Stomach (tissue), 9 donors: ENCODE data around the gene FCN2. TPM values are rescaled to one million over a fixed set of nuclear protein-coding genes. Genes with fewer than 3 reads are reported as not detected.

Experiments
- DNase-seq, 2 donors: peaks; one replicate each; pipeline versions ENCODE4 v3.0.0 to v3.0.0-alpha.2; 2013 to 2019
- H3K27ac ChIP-seq, 5 donors: fragments of 200-600 bp in 4 of 5; sonication (generic) in 4 of 5; one replicate each; pipeline ENCODE4 v1.5.1; 2013 to 2019; ENCODE audit warnings: mild to moderate bottlenecking in 1 of 5, moderate library complexity in 1 of 5
- H3K27me3 ChIP-seq, 3 donors: fragments of 200-600 bp; sonication (generic); one replicate each; pipeline ENCODE4 v1.5.1; 2017 to 2019; ENCODE audit warnings: mixed run types in 1 of 3
- H3K36me3 ChIP-seq, 4 donors: fragments of 200-600 bp; sonication (generic); 1 replicate in 3 of 4; 2 replicates in 1 of 4; pipeline ENCODE4 v1.5.1; 2016 to 2019
- H3K4me1 ChIP-seq, 4 donors: fragments of 200-600 bp; sonication (generic); one replicate each; pipeline ENCODE4 v1.5.1; 2016 to 2019
- H3K4me3 ChIP-seq, 4 donors: fragments of 200-600 bp; sonication (generic) in 3 of 4; one replicate each; pipeline ENCODE4 v1.5.1; 2016 to 2019; ENCODE audit warnings: mild to moderate bottlenecking in 1 of 4
- H3K9me3 ChIP-seq, 4 donors: fragments of 200-600 bp; sonication (generic); one replicate each; pipeline ENCODE4 v1.5.1; 2016 to 2019
- EP300 ChIP-seq: sonication (generic); formaldehyde crosslinking; IDR thresholded peaks from one replicate; pipeline ENCODE4 v1.6.1; 2017; ENCODE audit warnings: antibody characterized with exemption
- POLR2A ChIP-seq, 4 donors: fragments of 450-650 bp; IDR thresholded peaks; one replicate each; pipeline ENCODE4 v1.6.1; 2016; ENCODE audit warnings: antibody characterized with exemption in 4 of 4, control low read depth in 2 of 4, mild to moderate bottlenecking in 1 of 4, moderate library complexity in 1 of 4
- POLR2AphosphoS5 ChIP-seq, 3 donors: sonication (generic); formaldehyde crosslinking; IDR thresholded peaks; one replicate each; pipeline ENCODE4 v1.6.1; 2016; ENCODE audit warnings: antibody characterized with exemption in 3 of 3
- WGBS, 5 donors: extraction: QIAGEN DNeasy Blood & Tissue Kit in 3 of 5; methylation state at CpG; one replicate each; pipeline versions ENCODE4 v1.1.5 to v1.1.7; 2013 to 2018; 5-methylcytosine and 5-hydroxymethylcytosine counted together
- intact Hi-C: fragments of 100-400 bp; cut with DNase I; formaldehyde crosslinking; loops from one replicate; pipeline ENCODE4 v1.15.1; 2023; ENCODE audit warnings: low total_unique reads
- polyA plus RNA-seq, 3 donors: library from polyadenylated mRNA; stranded (reverse); fragments of 200-250 nt; gene quantifications; one replicate each; pipeline ENCODE4 v1.2.3, GENCODE V29; 2013
- total RNA-seq, 5 donors: library from RNA; depleted of rRNA; stranded (reverse); fragments of >200 nt; gene quantifications; one replicate each; pipeline versions ENCODE4 v1.1.0 to v1.2.3, GENCODE V29; 2014 to 2016
- TF ChIP-seq, protein P1 (sequence below), 7 experiments: fragments of 450-650 bp in 4 of 7; fragments of 200-600 bp in 3 of 7; sonication (generic) in 3 of 7; IDR thresholded peaks; one replicate each; pipeline ENCODE4 v1.5.1; 2016 to 2019; ENCODE audit warnings: antibody characterized with exemption in 7 of 7, control low read depth in 2 of 7, mild to moderate bottlenecking in 1 of 7
- donor health status: healthy with polysubstance abuse.
- donor health status: Bipolar disorder and iron deficiency.
- donor health status: healthy.

FCN2 gene
- total and polyA plus RNA-seq, 8 donors = 0.13 TPM; not detected in 7

- H3K27ac ChIP-seq = no peak overlapping the region
- H3K4me1 ChIP-seq = peaks cover 0 to 7% (median 0%) of the 10 kb centered on the region in 4 donors
- H3K9me3 ChIP-seq = peaks cover 0 to 10% (median 4%) of the 10 kb centered on the region in 4 donors
- H3K27me3 ChIP-seq = peaks cover 0 to 9% (median 0%) of the 10 kb centered on the region in 3 donors
- intact Hi-C loops = no loop called here
- WGBS, 5 donors = 71 to 89% (median 79%) methylated on average over 3 of the region's 3 CpGs
- no peaks in the 10 kb centered on the region for H3K36me3 ChIP-seq
- H3K4me3 ChIP-seq = no peak overlapping the region
- TF ChIP-seq, protein P1, sequence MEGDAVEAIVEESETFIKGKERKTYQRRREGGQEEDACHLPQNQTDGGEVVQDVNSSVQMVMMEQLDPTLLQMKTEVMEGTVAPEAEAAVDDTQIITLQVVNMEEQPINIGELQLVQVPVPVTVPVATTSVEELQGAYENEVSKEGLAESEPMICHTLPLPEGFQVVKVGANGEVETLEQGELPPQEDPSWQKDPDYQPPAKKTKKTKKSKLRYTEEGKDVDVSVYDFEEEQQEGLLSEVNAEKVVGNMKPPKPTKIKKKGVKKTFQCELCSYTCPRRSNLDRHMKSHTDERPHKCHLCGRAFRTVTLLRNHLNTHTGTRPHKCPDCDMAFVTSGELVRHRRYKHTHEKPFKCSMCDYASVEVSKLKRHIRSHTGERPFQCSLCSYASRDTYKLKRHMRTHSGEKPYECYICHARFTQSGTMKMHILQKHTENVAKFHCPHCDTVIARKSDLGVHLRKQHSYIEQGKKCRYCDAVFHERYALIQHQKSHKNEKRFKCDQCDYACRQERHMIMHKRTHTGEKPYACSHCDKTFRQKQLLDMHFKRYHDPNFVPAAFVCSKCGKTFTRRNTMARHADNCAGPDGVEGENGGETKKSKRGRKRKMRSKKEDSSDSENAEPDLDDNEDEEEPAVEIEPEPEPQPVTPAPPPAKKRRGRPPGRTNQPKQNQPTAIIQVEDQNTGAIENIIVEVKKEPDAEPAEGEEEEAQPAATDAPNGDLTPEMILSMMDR (IDR thresholded peaks at IDR 0.05) = no peak
- TF ChIP-seq POLR2A (IDR thresholded peaks at IDR 0.05) = no peak
- TF ChIP-seq EP300 = no peak
- TF ChIP-seq POLR2AphosphoS5 (IDR thresholded peaks at IDR 0.05) = no peak
- no peak for DNase-seq
These were observed 18.6 kb downstream of the FCN2 start for GRCh38 chr9:134899168-134899567.

DNA sequence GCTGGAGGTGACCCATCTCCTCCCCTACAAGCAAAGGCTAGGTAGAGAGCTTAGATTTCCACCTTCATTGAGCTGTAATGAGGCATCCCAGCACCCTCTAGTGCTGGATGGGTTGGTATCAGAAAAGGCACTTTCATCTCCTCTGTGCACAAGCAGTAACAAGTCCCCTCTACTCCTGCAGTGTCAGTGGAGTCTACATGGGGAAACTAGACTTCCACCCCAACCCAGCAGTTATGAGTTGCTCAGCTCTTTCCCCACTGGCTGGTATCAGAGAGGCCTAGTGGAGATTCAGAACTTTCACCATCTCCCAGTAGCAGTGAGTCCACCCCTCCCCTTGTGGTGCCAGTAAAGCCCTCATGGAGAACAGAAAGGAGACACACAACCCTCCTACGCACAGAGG is 19.2 kb downstream of the FCN2 start:
- WGBS, 5 donors = 78 to 100% (median 91%) methylated on average over 1 of the region's 1 CpG
- Histone ChIP-seq H3K27ac (no peak overlapping the region), H3K27me3 (peaks cover 0 to 9% (median 0%) of the 10 kb centered on the region in 3 donors), H3K4me3 (no peak overlapping the region), H3K9me3 (peaks cover 0 to 10% (median 4%) of the 10 kb centered on the region in 4 donors), H3K36me3 (no peaks in the 10 kb centered on the region), H3K4me1 (peaks cover 0 to 7% (median 0%) of the 10 kb centered on the region in 4 donors)
- intact Hi-C loops = no loop called here
- no peak for DNase-seq
- TF ChIP-seq, protein P1 (IDR thresholded peaks at IDR 0.05) = no peak
- TF ChIP-seq POLR2AphosphoS5 (IDR thresholded peaks at IDR 0.05) = no peak
- TF ChIP-seq POLR2A (IDR thresholded peaks at IDR 0.05) = no peak
- TF ChIP-seq EP300 = no peak

- Histone ChIP-seq H3K4me1 (no peaks in the 10 kb centered on the region), H3K9me3 (peaks cover 0 to 10% (median 4%) of the 10 kb centered on the region in 4 donors), H3K36me3 (no peaks in the 10 kb centered on the region), H3K27me3 (no peaks in the 10 kb centered on the region), H3K27ac (no peak overlapping the region), H3K4me3 (no peak overlapping the region)
- TF ChIP-seq POLR2A (IDR thresholded peaks at IDR 0.05) = no peak
- TF ChIP-seq, protein P1 (IDR thresholded peaks at IDR 0.05) = no peak
- TF ChIP-seq EP300 = no peak
- TF ChIP-seq POLR2AphosphoS5 (IDR thresholded peaks at IDR 0.05) = no peak
- intact Hi-C loops = no loop called here
- 49 to 63% (median 54%) methylated on average over 3 of the region's 3 CpGs for WGBS, 5 donors
- no peak for DNase-seq
These were observed 22.3 kb downstream of the FCN2 start for GRCh38 chr9:134902936-134903335.

GRCh38 chr9:134908524-134909309 is 28.1 kb downstream of the FCN2 start:
- Histone ChIP-seq H3K27me3 (peaks cover 0 to 43% (median 0%) of the 10 kb centered on the region in 3 donors), H3K9me3 (no peaks in the 10 kb centered on the region), H3K4me3 (no peak overlapping the region), H3K27ac (no peak overlapping the region), H3K36me3 (no peaks in the 10 kb centered on the region), H3K4me1 (no peaks in the 10 kb centered on the region)
- 75 to 84% (median 78%) methylated on average over 13 of the region's 13 CpGs for WGBS, 5 donors
- TF ChIP-seq, protein P1 (IDR thresholded peaks at IDR 0.05) = no peak
- TF ChIP-seq POLR2A (IDR thresholded peaks at IDR 0.05) = no peak
- no peak for TF ChIP-seq EP300
- TF ChIP-seq POLR2AphosphoS5 (IDR thresholded peaks at IDR 0.05) = no peak
- intact Hi-C loops = no loop called here
- DNase-seq = peak in 1 of 2 donors; percentile 16
